Measurements from ENCODE around the gene MYH14.

DNA sequence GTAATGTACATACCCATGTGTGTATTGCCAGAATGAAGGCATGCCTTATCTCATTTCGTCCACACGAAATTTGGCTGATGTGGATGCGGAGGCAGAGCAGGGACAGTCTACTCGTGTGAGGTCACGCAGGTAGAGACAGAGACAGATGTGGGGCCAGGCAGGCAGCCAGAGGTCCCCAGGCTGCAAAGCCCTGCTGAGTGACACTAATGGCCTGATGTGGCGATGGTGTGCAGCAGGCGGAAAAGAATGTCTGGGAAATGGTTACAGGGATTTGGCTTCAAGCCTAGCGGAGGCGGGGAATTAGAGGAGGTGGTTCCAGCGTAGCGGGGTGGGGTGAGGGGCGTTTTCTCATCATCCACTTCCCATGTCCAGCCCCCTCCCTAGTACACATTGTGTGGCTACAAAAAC lies 36.1 kb upstream of the MYH14 start:
- TF ChIP-seq MXI1 (IDR thresholded peaks at IDR 0.05; ENCODE audit: borderline replicate concordance, low read depth, low read length) (no peak), RFX5 (IDR thresholded peaks at IDR 0.05; ENCODE audit: low read depth, low read length) (no peak), BHLHE40 (IDR thresholded peaks at IDR 0.05; ENCODE audit: low read depth, low read length) (no peak), POLR2A (IDR thresholded peaks at IDR 0.05; ENCODE audit: low read depth, low read length) (no peak), RAD21 (IDR thresholded peaks at IDR 0.05; ENCODE audit: low read length) (no peak), SMC3 (IDR thresholded peaks at IDR 0.05; ENCODE audit: low read depth, low read length) (no peak), RCOR1 (IDR thresholded peaks at IDR 0.05; ENCODE audit: insufficient replicate concordance, low read length) (no peak), MAFK (IDR thresholded peaks at IDR 0.05; ENCODE audit: low read depth, low read length) (no peak), MAZ (IDR thresholded peaks at IDR 0.05; ENCODE audit: borderline replicate concordance, low read depth, low read length) (no peak)
- TF ChIP-seq, protein P1, sequence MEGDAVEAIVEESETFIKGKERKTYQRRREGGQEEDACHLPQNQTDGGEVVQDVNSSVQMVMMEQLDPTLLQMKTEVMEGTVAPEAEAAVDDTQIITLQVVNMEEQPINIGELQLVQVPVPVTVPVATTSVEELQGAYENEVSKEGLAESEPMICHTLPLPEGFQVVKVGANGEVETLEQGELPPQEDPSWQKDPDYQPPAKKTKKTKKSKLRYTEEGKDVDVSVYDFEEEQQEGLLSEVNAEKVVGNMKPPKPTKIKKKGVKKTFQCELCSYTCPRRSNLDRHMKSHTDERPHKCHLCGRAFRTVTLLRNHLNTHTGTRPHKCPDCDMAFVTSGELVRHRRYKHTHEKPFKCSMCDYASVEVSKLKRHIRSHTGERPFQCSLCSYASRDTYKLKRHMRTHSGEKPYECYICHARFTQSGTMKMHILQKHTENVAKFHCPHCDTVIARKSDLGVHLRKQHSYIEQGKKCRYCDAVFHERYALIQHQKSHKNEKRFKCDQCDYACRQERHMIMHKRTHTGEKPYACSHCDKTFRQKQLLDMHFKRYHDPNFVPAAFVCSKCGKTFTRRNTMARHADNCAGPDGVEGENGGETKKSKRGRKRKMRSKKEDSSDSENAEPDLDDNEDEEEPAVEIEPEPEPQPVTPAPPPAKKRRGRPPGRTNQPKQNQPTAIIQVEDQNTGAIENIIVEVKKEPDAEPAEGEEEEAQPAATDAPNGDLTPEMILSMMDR (conservative IDR thresholded peaks at IDR 0.05; ENCODE audit: low read depth, low read length): no peak
- TF ChIP-seq, protein P2, sequence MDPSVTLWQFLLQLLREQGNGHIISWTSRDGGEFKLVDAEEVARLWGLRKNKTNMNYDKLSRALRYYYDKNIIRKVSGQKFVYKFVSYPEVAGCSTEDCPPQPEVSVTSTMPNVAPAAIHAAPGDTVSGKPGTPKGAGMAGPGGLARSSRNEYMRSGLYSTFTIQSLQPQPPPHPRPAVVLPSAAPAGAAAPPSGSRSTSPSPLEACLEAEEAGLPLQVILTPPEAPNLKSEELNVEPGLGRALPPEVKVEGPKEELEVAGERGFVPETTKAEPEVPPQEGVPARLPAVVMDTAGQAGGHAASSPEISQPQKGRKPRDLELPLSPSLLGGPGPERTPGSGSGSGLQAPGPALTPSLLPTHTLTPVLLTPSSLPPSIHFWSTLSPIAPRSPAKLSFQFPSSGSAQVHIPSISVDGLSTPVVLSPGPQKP (IDR thresholded peaks at IDR 0.05; ENCODE audit: borderline replicate concordance, low read depth, low read length): no peak
- TF ChIP-seq, protein P3, sequence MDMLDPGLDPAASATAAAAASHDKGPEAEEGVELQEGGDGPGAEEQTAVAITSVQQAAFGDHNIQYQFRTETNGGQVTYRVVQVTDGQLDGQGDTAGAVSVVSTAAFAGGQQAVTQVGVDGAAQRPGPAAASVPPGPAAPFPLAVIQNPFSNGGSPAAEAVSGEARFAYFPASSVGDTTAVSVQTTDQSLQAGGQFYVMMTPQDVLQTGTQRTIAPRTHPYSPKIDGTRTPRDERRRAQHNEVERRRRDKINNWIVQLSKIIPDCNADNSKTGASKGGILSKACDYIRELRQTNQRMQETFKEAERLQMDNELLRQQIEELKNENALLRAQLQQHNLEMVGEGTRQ (IDR thresholded peaks at IDR 0.05; ENCODE audit: low read depth, low read length): no peak

Data from IMR-90 (cell line).